IMR-90 (cell line): ENCODE results near the gene ASRGL1. TPM values are rescaled to one million over a fixed set of nuclear protein-coding genes. Genes with fewer than 3 reads are reported as not detected.
"Not testable (repeated sequence)": the region's sequence is repeated elsewhere in the genome, so short reads cannot be mapped to it uniquely, and the experiment has no call there.

Experiments
- ATAC-seq: fragments of 200-7000 bp; cut with Tn5 transposase; 2 replicates; pipeline ENCODE4 v1.9.1; 2020; ENCODE audit warnings: low read depth, mild to moderate bottlenecking, moderate library complexity
- BruUV-seq: library from RNA; stranded (reverse); fragments of 400-500 nt; replicated peaks from 2 replicates; lab custom pipeline; 2021; lab: Mats Ljungman, UMichigan
- CTCF ChIA-PET: fragments of 300-600 bp; formaldehyde crosslinking; extraction: SDS; loops from one replicate; lab custom pipeline; 2021; ENCODE audit warnings: antibody characterized with exemption; lab: Yijun Ruan, JAX
- POLR2A ChIA-PET: fragments of 300-600 bp; sonication (Branson Sonifier 250); formaldehyde crosslinking; loops from one replicate; lab custom pipeline; 2022; ENCODE audit warnings: antibody characterized with exemption; ENCODE audit not compliant: unreplicated experiment; lab: Charles Lee
- DNase-seq: peaks from one replicate; pipeline ENCODE4 v3.0.0; 2013
- H2AFZ ChIP-seq: replicated peaks from 2 replicates; pipeline ENCODE3; 2013; ENCODE audit warnings: low read length, mild to moderate bottlenecking; ENCODE audit not compliant: poor library complexity
- H2AK5ac ChIP-seq: 2 replicates; pipeline ENCODE4 v1.6.1; 2013; ENCODE audit warnings: low read depth, low read length, inconsistent platforms
- H2AK9ac ChIP-seq: replicated peaks from 2 replicates; pipeline ENCODE3; 2013; ENCODE audit warnings: mild to moderate bottlenecking, low read depth, low read length, moderate library complexity; ENCODE audit not compliant: poor library complexity
- H2BK120ac ChIP-seq: 2 replicates; pipeline ENCODE4 v1.6.1; 2013; ENCODE audit warnings: low read depth, low read length, inconsistent platforms
- H2BK15ac ChIP-seq: 3 replicates; pipeline ENCODE4 v1.6.1; 2013; ENCODE audit warnings: low read depth, low read length, inconsistent platforms
- H2BK20ac ChIP-seq: 2 replicates; pipeline ENCODE4 v1.6.1; 2013; ENCODE audit warnings: low read depth, mild to moderate bottlenecking, inconsistent platforms, low read length, moderate library complexity
- H2BK5ac ChIP-seq: 2 replicates; pipeline ENCODE4 v1.6.1; 2013; ENCODE audit warnings: mild to moderate bottlenecking, low read depth, low read length, inconsistent platforms; ENCODE audit not compliant: poor library complexity, severe bottlenecking
- H3K14ac ChIP-seq: replicated peaks from 2 replicates; pipeline ENCODE4 v1.6.1; 2013; ENCODE audit warnings: low read depth, low read length, inconsistent platforms
- H3K18ac ChIP-seq: 2 replicates; pipeline ENCODE4 v1.6.1; 2013; ENCODE audit warnings: low read depth, low read length, control low read depth
- H3K23ac ChIP-seq: 2 replicates; pipeline ENCODE4 v1.6.1; 2013; ENCODE audit warnings: low read depth, low read length, inconsistent platforms
- H3K27ac ChIP-seq: 2 replicates; pipeline ENCODE4 v1.5.1; 2013; ENCODE audit warnings: mild to moderate bottlenecking, control low read depth, low read length; ENCODE audit not compliant: insufficient read depth
- H3K27me3 ChIP-seq: 2 replicates; pipeline ENCODE4 v1.6.1; 2013; ENCODE audit warnings: low read length; ENCODE audit not compliant: control insufficient read depth, insufficient read depth
- H3K36me3 ChIP-seq: 2 replicates; pipeline ENCODE4 v1.6.1; 2013; ENCODE audit warnings: low read length, mixed read lengths; ENCODE audit not compliant: control insufficient read depth, insufficient read depth
- H3K4ac ChIP-seq: 2 replicates; pipeline ENCODE4 v1.6.1; 2013; ENCODE audit warnings: low read depth, low read length, inconsistent platforms
- H3K4me1 ChIP-seq: 2 replicates; pipeline ENCODE4 v1.6.1; 2013; ENCODE audit warnings: low read length, mixed read lengths; ENCODE audit not compliant: control insufficient read depth, insufficient read depth
- H3K4me2 ChIP-seq: 2 replicates; pipeline ENCODE4 v1.6.1; 2013; ENCODE audit warnings: low read depth, mild to moderate bottlenecking, control low read depth, low read length, moderate library complexity
- H3K4me3 ChIP-seq: 2 replicates; pipeline ENCODE4 v1.5.1; 2013; ENCODE audit warnings: low read depth, mild to moderate bottlenecking, control low read depth, low read length, moderate library complexity; ENCODE audit not compliant: insufficient read depth
- H3K56ac ChIP-seq: 2 replicates; pipeline ENCODE4 v1.6.1; 2013; ENCODE audit warnings: low read length, inconsistent platforms; ENCODE audit not compliant: insufficient read depth; ENCODE audit errors: extremely low read depth
- H3K79me1 ChIP-seq, 2 experiments: 2 replicates each; pipeline ENCODE4 v1.6.1; 2013; ENCODE audit warnings: low read length in 2 of 2, inconsistent platforms in 1 of 2, low read depth in 1 of 2
- H3K9ac ChIP-seq: 2 replicates; pipeline ENCODE4 v1.6.1; 2013; ENCODE audit warnings: low read depth, low read length, control low read depth
- H3K9me1 ChIP-seq: 2 replicates; pipeline ENCODE4 v1.6.1; 2013; ENCODE audit warnings: low read length, inconsistent platforms; ENCODE audit not compliant: insufficient read depth
- H3K9me3 ChIP-seq: 2 replicates; pipeline ENCODE4 v1.6.1; 2013; ENCODE audit warnings: low read length; ENCODE audit not compliant: control insufficient read depth, insufficient read depth
- H4K20me1 ChIP-seq: 2 replicates; pipeline ENCODE4 v1.6.1; 2013; ENCODE audit warnings: low read length, inconsistent platforms; ENCODE audit not compliant: insufficient read depth
- H4K5ac ChIP-seq: 2 replicates; pipeline ENCODE4 v1.6.1; 2013; ENCODE audit warnings: mild to moderate bottlenecking, low read depth, low read length, control low read depth
- H4K8ac ChIP-seq, 2 experiments: 2 replicates each; pipeline ENCODE4 v1.6.1; 2013; ENCODE audit warnings: low read depth in 2 of 2, low read length in 2 of 2, control low read depth in 1 of 2, inconsistent platforms in 1 of 2
- H4K91ac ChIP-seq: 2 replicates; pipeline ENCODE4 v1.6.1; 2013; ENCODE audit warnings: low read depth, low read length, inconsistent platforms; ENCODE audit not compliant: insufficient read depth
- WGBS, 2 experiments: methylation state at CpG; one replicate each; pipeline versions ENCODE4 v1.1.5 to v1.1.7; 2013; ENCODE audit warnings: missing lambda C conversion rate in 2 of 2; ENCODE audit not compliant: insufficient read length in 1 of 2; ENCODE audit errors: extremely low coverage in 2 of 2; 5-methylcytosine and 5-hydroxymethylcytosine counted together
- dilution Hi-C: fragments of 300-500 bp; cut with HindIII; formaldehyde crosslinking; loops from one replicate; pipeline ENCODE4 v1.14.3; 2018; ENCODE audit warnings: low sequenced_read_pairs; ENCODE audit not compliant: unreplicated experiment
- in situ Hi-C: fragments of 300-500 bp; cut with MboI; formaldehyde crosslinking; loops from 3 replicates; pipeline ENCODE4 v1.14.3; 2019; ENCODE audit warnings: low sequenced_read_pairs, inconsistent platforms, mixed read lengths
- intact Hi-C: fragments of 100-400 bp; cut with micrococcal nuclease; formaldehyde crosslinking; loops from 2 replicates; pipeline ENCODE4 v1.10.0; 2022
- polyA plus RNA-seq, 3 experiments: library from polyadenylated mRNA; depleted of rRNA; stranded (reverse); fragments of >200 nt; gene quantifications; 2 replicates each; pipeline ENCODE4 v1.2.3, GENCODE V29; 2012; ENCODE audit warnings: low replicate concordance in 1 of 3
- total RNA-seq: library from RNA; depleted of rRNA; stranded (reverse); fragments of >200 nt; gene quantifications from 2 replicates; pipeline ENCODE4 v1.2.3, GENCODE V29; 2012

ASRGL1 gene
- total and polyA plus RNA-seq, 2 of the 4 experiments (the other 2 are of a cell fraction): 0.72 TPM; not detected in 1

GRCh38 chr11:62368861-62369477 lies 31.7 kb downstream of the ASRGL1 start:
- CTCF ChIA-PET, H2AK9ac ChIP-seq, H4K8ac ChIP-seq, H3K56ac ChIP-seq, H2AK5ac ChIP-seq, H3K4ac ChIP-seq, H3K4me3 ChIP-seq, H4K5ac ChIP-seq, H3K14ac ChIP-seq, H4K91ac ChIP-seq, H3K9ac ChIP-seq, H3K4me1 ChIP-seq, H2BK20ac ChIP-seq, H3K36me3 ChIP-seq, H4K20me1 ChIP-seq, dilution Hi-C loops, H3K9me3 ChIP-seq, in situ Hi-C loops, H2BK120ac ChIP-seq, H2AFZ ChIP-seq, H3K27me3 ChIP-seq, H3K23ac ChIP-seq, POLR2A ChIA-PET, BruUV-seq, H3K9me1 ChIP-seq, H2BK5ac ChIP-seq, ATAC-seq, intact Hi-C loops, H3K79me1 ChIP-seq, H2BK15ac ChIP-seq, H3K18ac ChIP-seq, H3K4me2 ChIP-seq, DNase-seq, H3K27ac ChIP-seq: not testable (repeated sequence)
- no CpG with 5 or more reads among the region's 7 CpGs for WGBS, 2 experiments
